Endothelial cell of umbilical vein (primary cell): ENCODE measurements around the gene ORC2. TPM values are rescaled to one million over a fixed set of nuclear protein-coding genes. Genes with fewer than 3 reads are reported as not detected.

ENCODE experiments used
- BruUV-seq: library from RNA; stranded (reverse); fragments of 400-500 nt; replicated peaks from 2 replicates; lab custom pipeline; 2021; lab: Mats Ljungman, UMichigan
- CTCF ChIA-PET: fragments of 300-600, 350-600 bp; sonication (Branson Sonifier 250); formaldehyde crosslinking; loops from one replicate; lab custom pipeline; 2021; ENCODE audit warnings: antibody characterized with exemption, inconsistent platforms; lab: Charles Lee
- POLR2A ChIA-PET: fragments of 300-600, 350-600 bp; sonication (Branson Sonifier 250); formaldehyde crosslinking; loops from one replicate; lab custom pipeline; 2021; ENCODE audit warnings: antibody characterized with exemption, inconsistent platforms; lab: Charles Lee
- DNase-seq: peaks from one replicate; pipeline ENCODE4 v3.0.0-alpha.2; 2011; ENCODE audit warnings: low read depth, low spot score
- FAIRE-seq: peaks from 2 replicates; lab custom pipeline; 2011; peaks lifted over from hg19 to GRCh38; lab: Jason Lieb, UNC
- H2AFZ ChIP-seq: 2 replicates; pipeline ENCODE4 v1.6.0; 2012; ENCODE audit warnings: low read depth, low read length, control low read depth, inconsistent platforms
- H3K27ac ChIP-seq: 2 replicates; pipeline ENCODE4 v1.5.1; 2011; ENCODE audit warnings: low read depth, mild to moderate bottlenecking, control low read depth, low read length, moderate library complexity; ENCODE audit not compliant: insufficient read depth
- H3K27me3 ChIP-seq, 2 experiments: 2 replicates each; pipeline versions ENCODE4 v1.6.0 to v1.6.1; 2011; ENCODE audit warnings: low read length in 2 of 2, mixed read lengths in 1 of 2; ENCODE audit not compliant: control insufficient read depth in 2 of 2, insufficient read depth in 2 of 2
- H3K36me3 ChIP-seq, 2 experiments: 2 replicates in 1 of 2; 3 replicates in 1 of 2; pipeline ENCODE4 v1.5.1; 2011; ENCODE audit warnings: low read length in 2 of 2, mild to moderate bottlenecking in 1 of 2, moderate library complexity in 1 of 2; ENCODE audit not compliant: control insufficient read depth in 2 of 2, insufficient read depth in 2 of 2; ENCODE audit errors: extremely low read depth in 1 of 2
- H3K4me1 ChIP-seq: 3 replicates; pipeline ENCODE4 v1.5.1; 2011; ENCODE audit warnings: mild to moderate bottlenecking, low read length; ENCODE audit not compliant: control insufficient read depth, insufficient read depth; ENCODE audit errors: extremely low read depth
- H3K4me2 ChIP-seq: 2 replicates; pipeline ENCODE4 v1.6.1; 2011; ENCODE audit warnings: low read length, control low read depth, mixed read lengths; ENCODE audit not compliant: insufficient read depth
- H3K4me3 ChIP-seq, 3 experiments: fragments of 200-600 bp in 1 of 3; sonication (generic), shearing (Covaris generic) in 1 of 3; replicated peaks in 1 of 3; 2 replicates each; pipeline ENCODE4 v1.5.1; 2011 to 2016; ENCODE audit warnings: control low read depth in 3 of 3, low read length in 3 of 3, mild to moderate bottlenecking in 2 of 3, inconsistent platforms in 1 of 3, low read depth in 1 of 3, moderate library complexity in 1 of 3; ENCODE audit not compliant: insufficient read depth in 1 of 3
- H3K79me2 ChIP-seq: 2 replicates; pipeline ENCODE4 v1.6.0; 2012; ENCODE audit warnings: low read length, inconsistent platforms; ENCODE audit not compliant: control insufficient read depth, insufficient read depth
- H3K9ac ChIP-seq: replicated peaks from 2 replicates; pipeline ENCODE3; 2011; ENCODE audit warnings: low read length, control low read depth; ENCODE audit not compliant: insufficient read depth; ENCODE audit errors: extremely low read depth
- H3K9me1 ChIP-seq: replicated peaks from 3 replicates; pipeline ENCODE4 v1.6.0; 2011; ENCODE audit warnings: mild to moderate bottlenecking, low read length; ENCODE audit not compliant: control insufficient read depth, insufficient read depth; ENCODE audit errors: extremely low read depth
- H3K9me3 ChIP-seq: replicated peaks from 2 replicates; pipeline ENCODE4 v1.5.1; 2012; ENCODE audit warnings: low read length, inconsistent platforms; ENCODE audit not compliant: control insufficient read depth, insufficient read depth
- H4K20me1 ChIP-seq: replicated peaks from 2 replicates; pipeline ENCODE3; 2011; ENCODE audit warnings: mild to moderate bottlenecking, low read length; ENCODE audit not compliant: control insufficient read depth, insufficient read depth; ENCODE audit errors: extremely low read depth
- CTCF ChIP-seq, 2 donors: IDR thresholded peaks; 1 replicate in 1 of 2; 2 replicates in 1 of 2; pipeline ENCODE4 v1.5.1; 2011; ENCODE audit warnings: low read length in 2 of 2, mild to moderate bottlenecking in 2 of 2, moderate library complexity in 2 of 2, control low read depth in 1 of 2, inconsistent platforms in 1 of 2, low read depth in 1 of 2; ENCODE audit not compliant: insufficient read depth in 1 of 2; ENCODE audit errors: extremely low read depth in 1 of 2
- EZH2 ChIP-seq: IDR thresholded peaks from 2 replicates; pipeline ENCODE4 v1.6.1; 2012; ENCODE audit warnings: borderline replicate concordance, low read depth, mild to moderate bottlenecking, moderate library complexity, low read length, inconsistent platforms; ENCODE audit not compliant: severe bottlenecking
- FOS ChIP-seq: IDR thresholded peaks from 2 replicates; pipeline ENCODE4 v1.6.1; 2011; ENCODE audit warnings: mild to moderate bottlenecking, low read length, moderate library complexity, borderline replicate concordance; ENCODE audit not compliant: insufficient read depth
- GATA2 ChIP-seq: IDR thresholded peaks from 2 replicates; pipeline ENCODE4 v1.7.0; 2011; ENCODE audit warnings: low read depth, mild to moderate bottlenecking, moderate library complexity, mixed read lengths, low read length; ENCODE audit not compliant: insufficient read length, insufficient read depth
- JUN ChIP-seq: IDR thresholded peaks from 2 replicates; pipeline ENCODE4 v1.6.1; 2011; ENCODE audit warnings: borderline replicate concordance, low read depth; ENCODE audit not compliant: insufficient read length, insufficient read depth
- MAX ChIP-seq: IDR thresholded peaks from 2 replicates; pipeline ENCODE4 v1.6.1; 2011; ENCODE audit not compliant: insufficient read depth, insufficient read length
- MYC ChIP-seq: IDR thresholded peaks from one replicate; pipeline ENCODE4 v1.6.1; 2011; ENCODE audit warnings: mild to moderate bottlenecking, low read depth, low read length
- POLR2A ChIP-seq: IDR thresholded peaks from 2 replicates; pipeline ENCODE4 v1.6.1; 2012; ENCODE audit warnings: low read depth, mild to moderate bottlenecking, control low read depth, low read length
- POLR2AphosphoS5 ChIP-seq: IDR thresholded peaks from 2 replicates; pipeline ENCODE4 v1.6.1; 2012; ENCODE audit warnings: low read depth, mild to moderate bottlenecking, control low read depth, low read length, moderate library complexity; ENCODE audit not compliant: insufficient read depth
- dilution Hi-C: fragments of 300-500 bp; cut with MboI; formaldehyde crosslinking; loops from one replicate; pipeline ENCODE4 v1.15.0; 2019; ENCODE audit warnings: low sequenced_read_pairs; ENCODE audit not compliant: extremely low pct_ligation_motif_present
- intact Hi-C: fragments of 100-400 bp; cut with micrococcal nuclease; formaldehyde crosslinking; loops from one replicate; pipeline ENCODE4 v1.10.0; 2022
- polyA plus RNA-seq, 4 experiments: library from polyadenylated mRNA; depleted of rRNA in 3 of 4; stranded (reverse) in 3 of 4; unstranded in 1 of 4; fragments of >200 nt; gene quantifications; 2 replicates each; pipeline versions ENCODE4 v1.2.1 to v1.2.3, GENCODE V29; 2011 to 2012; ENCODE audit warnings: missing spikeins in 1 of 4
- total RNA-seq: library from RNA; stranded (reverse); gene quantifications from 2 replicates; pipeline ENCODE4 v1.2.3, GENCODE V29; 2021

Gene ORC2
- total and polyA plus RNA-seq, 2 donors (not counting 3 experiments of a cell fraction or from before 2014, with no cell fraction given): 4.2 to 45.4 TPM

- no peak for DNase-seq
- Histone ChIP-seq H3K9me3 (no peaks in the 10 kb centered on the region), H3K36me3 (peaks cover 8 to 21% of the 10 kb centered on the region in 2 experiments), H2AFZ (no peak overlapping the region), H3K79me2 (no peaks in the 10 kb centered on the region), H3K27me3 (no peaks in the 10 kb centered on the region), H3K4me3 (no peak overlapping the region), H4K20me1 (no peaks in the 10 kb centered on the region), H3K4me1 (no peaks in the 10 kb centered on the region), H3K4me2 (no peak overlapping the region), H3K27ac (no peak overlapping the region), H3K9me1 (no peaks in the 10 kb centered on the region), H3K9ac (no peak overlapping the region)
- BruUV-seq: no TSS peak
- CTCF ChIA-PET: interaction anchor here (1.1 to 2.4 kb wide), 5 partner anchors 8 to 264 kb away, joined by 3 to 8 read pairs (median 5); no protein-coding TSS in a partner anchor
- FAIRE-seq: no peak
- TF ChIP-seq GATA2 (no peak), MAX (no peak), JUN (no peak), CTCF (IDR thresholded peaks at IDR 0.05; ENCODE audit: extremely low read depth in 1 of 2, insufficient read depth in 1 of 2, low read depth in 1 of 2, low read length in 2 of 2) (no peak), POLR2AphosphoS5 (no peak), MYC (no peak), EZH2 (no peak), POLR2A (no peak), FOS (no peak)
- dilution Hi-C loops (loop anchor here (25.0 kb wide), 1 partner anchor 274 kb away; the partner anchor contains the start of gene CASP10), intact Hi-C loops (no loop called here)
- POLR2A ChIA-PET: interaction anchor here (0.7 kb wide), 1 partner anchor 16 kb away, joined by 4 read pairs; no protein-coding TSS in a partner anchor
These were observed 49.8 kb downstream of the ORC2 start for GRCh38 chr2:200913654-200914053.
